Thoracic aorta (tissue), 2 donors: ENCODE measurements around the gene GRK3. TPM values are rescaled to one million over a fixed set of nuclear protein-coding genes. Genes with fewer than 3 reads are reported as not detected.

Experiments used
- ATAC-seq: fragments of 150-250 bp; one replicate; pipeline ENCODE4 v1.8.0; 2017; ENCODE audit warnings: low read depth; ENCODE audit not compliant: insufficient number of reproducible peaks, low FRiP score
- DNase-seq: peaks from one replicate; pipeline ENCODE4 v3.0.0-alpha.2; 2020; ENCODE audit warnings: low spot score
- H3K27ac ChIP-seq, 2 donors: fragments of 200-600 bp; sonication (generic); 1 replicate in 1 of 2; 2 replicates in 1 of 2; pipeline ENCODE4 v1.5.1; 2016; ENCODE audit warnings: mild to moderate bottlenecking in 2 of 2, moderate library complexity in 2 of 2
- H3K27me3 ChIP-seq: fragments of 200-600 bp; sonication (generic); replicated peaks from 2 replicates; pipeline ENCODE4 v1.6.0; 2016; ENCODE audit warnings: mild to moderate bottlenecking; ENCODE audit not compliant: insufficient read depth
- H3K36me3 ChIP-seq: fragments of 200-600 bp; sonication (generic); one replicate; pipeline ENCODE4 v1.5.1; 2016
- H3K4me1 ChIP-seq, 2 donors: fragments of 200-600 bp; sonication (generic); 1 replicate in 1 of 2; 2 replicates in 1 of 2; pipeline versions ENCODE4 v1.5.1 to v1.6.0; 2016; ENCODE audit warnings: low read depth in 2 of 2, mild to moderate bottlenecking in 1 of 2; ENCODE audit not compliant: control insufficient read depth in 1 of 2
- H3K4me3 ChIP-seq: fragments of 200-600 bp; sonication (generic); 2 replicates; pipeline ENCODE4 v1.5.1; 2016; ENCODE audit warnings: mild to moderate bottlenecking
- H3K9me3 ChIP-seq: fragments of 200-600 bp; sonication (generic); 2 replicates; pipeline ENCODE4 v1.5.1; 2016
- CTCF ChIP-seq: fragments of 200-600 bp; sonication (generic); IDR thresholded peaks from one replicate; pipeline ENCODE4 v1.5.1; 2019; ENCODE audit warnings: antibody characterized with exemption
- total RNA-seq, 2 donors: library from RNA; depleted of rRNA; stranded (reverse); fragments of >200 nt; gene quantifications; one replicate each; pipeline versions ENCODE4 v1.1.0 to v1.2.3, GENCODE V29; 2016

The GRK3 gene
- total RNA-seq, 2 donors from 2014 or later = 4.4 to 4.6 TPM

GRCh38 chr22:25643232-25644000 lies 78.9 kb downstream of the GRK3 start:
- Histone ChIP-seq H3K27me3 (no peaks in the 10 kb centered on the region), H3K27ac (no peak overlapping the region), H3K4me1 (peaks cover 0 to 3% of the 10 kb centered on the region in 2 donors), H3K9me3 (no peaks in the 10 kb centered on the region), H3K4me3 (no peak overlapping the region), H3K36me3 (no peaks in the 10 kb centered on the region)
- TF ChIP-seq CTCF = no peak
- no peak for DNase-seq
- ATAC-seq = no peak

GRCh38 chr22:25644122-25644521 lies 79.6 kb downstream of the GRK3 start:
- Histone ChIP-seq H3K4me1 (peaks cover 0 to 3% of the 10 kb centered on the region in 2 donors), H3K36me3 (no peaks in the 10 kb centered on the region), H3K9me3 (no peaks in the 10 kb centered on the region), H3K27ac (no peak overlapping the region), H3K27me3 (no peaks in the 10 kb centered on the region), H3K4me3 (no peak overlapping the region)
- ATAC-seq = no peak
- DNase-seq = no peak
- no peak for TF ChIP-seq CTCF

GRCh38 chr22:25645266-25645665 lies 80.8 kb downstream of the GRK3 start:
- Histone ChIP-seq H3K27me3 (no peaks in the 10 kb centered on the region), H3K4me1 (peaks cover 0 to 3% of the 10 kb centered on the region in 2 donors), H3K36me3 (no peaks in the 10 kb centered on the region), H3K9me3 (no peaks in the 10 kb centered on the region), H3K4me3 (no peak overlapping the region), H3K27ac (no peak overlapping the region)
- ATAC-seq (no peak), DNase-seq (no peak)
- TF ChIP-seq CTCF = no peak

- ATAC-seq (no peak), DNase-seq (no peak)
- Histone ChIP-seq H3K4me1 (peaks cover 0 to 3% of the 10 kb centered on the region in 2 donors), H3K4me3 (no peak overlapping the region), H3K27ac (no peak overlapping the region), H3K36me3 (no peaks in the 10 kb centered on the region), H3K9me3 (no peaks in the 10 kb centered on the region), H3K27me3 (no peaks in the 10 kb centered on the region)
- TF ChIP-seq CTCF = no peak
These were observed 81.5 kb downstream of the GRK3 start for GRCh38 chr22:25645964-25646363.

GRCh38 chr22:25650833-25651232 lies 86.4 kb downstream of the GRK3 start:
- H3K4me3 ChIP-seq = no peak overlapping the region
- no peak for TF ChIP-seq CTCF
- H3K36me3 ChIP-seq = no peaks in the 10 kb centered on the region
- no peak for DNase-seq
- ATAC-seq = no peak
- H3K9me3 ChIP-seq = no peaks in the 10 kb centered on the region
- no peaks in the 10 kb centered on the region for H3K27me3 ChIP-seq
- H3K27ac ChIP-seq = no peak overlapping the region
- H3K4me1 ChIP-seq = no peaks in the 10 kb centered on the region
